HUES64 (cell line): Measurements from ENCODE around the gene PLCL1.

Experiments
- H3K27ac ChIP-seq: 2 replicates; pipeline ENCODE4 v1.7.0; 2013; ENCODE audit warnings: low read depth, low read length, inconsistent platforms
- H3K27me3 ChIP-seq: 2 replicates; pipeline ENCODE4 v1.6.1; 2013; ENCODE audit warnings: mild to moderate bottlenecking, low read length; ENCODE audit not compliant: insufficient read depth
- H3K36me3 ChIP-seq: 2 replicates; pipeline ENCODE4 v1.6.1; 2013; ENCODE audit warnings: mild to moderate bottlenecking, low read length; ENCODE audit not compliant: insufficient read depth
- H3K4me1 ChIP-seq: 2 replicates; pipeline ENCODE4 v1.6.1; 2013; ENCODE audit warnings: mild to moderate bottlenecking, low read length, moderate library complexity; ENCODE audit not compliant: insufficient read depth
- H3K4me3 ChIP-seq: 2 replicates; pipeline ENCODE4 v1.5.1; 2013; ENCODE audit warnings: mild to moderate bottlenecking, low read length, moderate library complexity
- H3K9ac ChIP-seq: 2 replicates; pipeline ENCODE4 v1.6.1; 2013; ENCODE audit warnings: mild to moderate bottlenecking, low read depth, low read length
- H3K9me3 ChIP-seq: 2 replicates; pipeline ENCODE4 v1.6.1; 2013; ENCODE audit warnings: low read depth, low read length; ENCODE audit not compliant: insufficient read depth
- WGBS: fragments of 150-250, 120-280 bp; methylation state at CpG from one replicate; pipeline ENCODE4 v1.1.7; 2013; ENCODE audit warnings: missing lambda C conversion rate; 5-methylcytosine and 5-hydroxymethylcytosine counted together

PLCL1 gene

DNA sequence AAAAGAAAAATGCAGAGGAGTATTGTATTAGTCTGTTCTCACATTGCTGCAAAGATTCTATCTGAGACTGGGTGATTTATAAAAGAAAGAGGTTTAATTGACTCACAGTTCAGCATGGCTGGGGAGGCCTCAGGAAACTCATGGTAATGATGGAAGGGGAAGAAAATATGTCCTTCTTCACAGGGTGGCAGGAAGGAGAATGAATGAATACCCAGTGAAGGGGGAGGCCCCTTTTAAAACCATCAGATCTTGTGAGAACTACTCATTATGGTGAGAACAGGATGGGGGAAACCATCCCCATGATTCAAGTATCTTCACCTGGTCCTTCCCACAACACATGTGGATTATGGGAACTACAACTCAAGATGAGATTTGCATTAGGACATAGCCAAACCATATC lies 9.1 kb upstream of the PLCL1 start:
- Histone ChIP-seq H3K9ac (no peak overlapping the region), H3K36me3 (no peaks in the 10 kb centered on the region), H3K27ac (no peak overlapping the region), H3K4me3 (no peak overlapping the region), H3K27me3 (peaks cover 4% of the 10 kb centered on the region; the same call in 1 of the 2 replicates), H3K4me1 (no peaks in the 10 kb centered on the region), H3K9me3 (no peaks in the 10 kb centered on the region)

DNA sequence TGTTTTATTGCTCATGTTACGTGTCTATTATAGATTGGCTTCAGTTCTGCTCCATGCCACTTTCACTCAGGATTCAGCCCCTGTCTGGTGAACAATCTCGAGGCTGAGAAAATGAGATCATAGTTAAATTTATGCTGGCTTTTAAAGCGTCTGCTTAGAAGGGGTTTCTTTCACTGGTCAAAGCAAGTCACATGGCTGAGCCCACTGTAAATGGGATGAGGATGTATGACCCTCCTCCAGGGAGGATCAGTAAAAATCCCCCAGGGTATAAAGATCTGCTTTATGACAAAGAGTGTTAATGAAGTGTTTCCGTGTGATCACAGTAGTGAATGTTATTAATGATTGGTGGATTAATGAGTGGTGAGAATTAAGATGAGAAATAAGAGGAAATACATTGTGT lies 6.2 kb upstream of the PLCL1 start:
- no peaks in the 10 kb centered on the region for H3K36me3 ChIP-seq
- H3K9ac ChIP-seq: no peak overlapping the region
- H3K4me1 ChIP-seq: no peaks in the 10 kb centered on the region
- peaks cover 10% of the 10 kb centered on the region; the same call in 1 of the 2 replicates for H3K27me3 ChIP-seq
- H3K4me3 ChIP-seq: no peak overlapping the region
- H3K9me3 ChIP-seq: no peaks in the 10 kb centered on the region
- no peak overlapping the region for H3K27ac ChIP-seq
- whole genome bisulfite sequencing: 79% methylated on average over 4 of the region's 4 CpGs

DNA sequence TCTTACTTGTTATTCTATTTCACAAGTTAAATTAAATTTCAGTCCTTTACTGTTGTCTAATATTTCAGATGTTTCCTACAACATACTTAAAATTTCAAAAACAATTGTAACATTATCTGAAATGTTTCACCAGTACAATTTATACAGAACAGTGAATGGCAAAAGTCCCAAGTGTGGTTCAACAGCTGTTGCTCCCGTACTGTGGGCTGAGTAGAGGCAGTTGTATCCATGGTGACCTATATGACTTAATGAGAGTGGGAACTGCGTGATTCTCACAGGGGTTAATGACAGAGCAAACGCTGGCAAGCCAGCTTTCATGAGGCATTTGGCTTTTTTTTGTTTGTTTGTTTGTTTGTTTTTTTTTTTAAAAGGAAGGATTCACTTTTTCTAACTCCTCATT lies 5.3 kb upstream of the PLCL1 start:
- Histone ChIP-seq H3K9me3 (no peaks in the 10 kb centered on the region), H3K36me3 (no peaks in the 10 kb centered on the region), H3K27ac (no peak overlapping the region), H3K4me1 (peaks cover 3% of the 10 kb centered on the region; the same call in 1 of the 2 replicates), H3K9ac (no peak overlapping the region), H3K27me3 (peaks cover 19% of the 10 kb centered on the region), H3K4me3 (no peak overlapping the region)
- 74% methylated on average over 3 of the region's 3 CpGs for WGBS

DNA sequence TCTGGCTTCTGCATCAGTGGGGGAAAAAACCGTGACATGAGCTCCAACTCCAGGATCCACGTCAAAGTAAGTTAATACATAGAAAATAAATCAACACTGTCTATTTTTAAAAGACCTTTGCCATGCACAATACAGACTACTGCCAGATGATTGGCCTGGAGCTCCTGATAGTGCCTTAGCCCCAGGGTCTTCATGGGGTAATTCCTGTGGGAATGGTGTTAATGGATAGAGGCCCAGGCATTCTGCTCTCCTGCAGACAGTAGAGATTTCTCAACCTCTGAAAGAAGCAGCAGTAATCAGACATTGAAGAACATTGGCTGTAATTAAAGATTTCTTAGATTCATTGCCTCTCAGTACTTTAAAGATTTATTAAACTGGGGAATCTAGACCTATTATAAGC lies 4.3 kb upstream of the PLCL1 start:
- Histone ChIP-seq H3K4me3 (no peak overlapping the region), H3K27me3 (peaks cover 26% of the 10 kb centered on the region), H3K36me3 (no peaks in the 10 kb centered on the region), H3K4me1 (peaks cover 4% of the 10 kb centered on the region; the same call in 1 of the 2 replicates), H3K27ac (no peak overlapping the region), H3K9me3 (no peaks in the 10 kb centered on the region), H3K9ac (no peak overlapping the region)
- 86% methylated on average over 2 of the region's 2 CpGs for WGBS

DNA sequence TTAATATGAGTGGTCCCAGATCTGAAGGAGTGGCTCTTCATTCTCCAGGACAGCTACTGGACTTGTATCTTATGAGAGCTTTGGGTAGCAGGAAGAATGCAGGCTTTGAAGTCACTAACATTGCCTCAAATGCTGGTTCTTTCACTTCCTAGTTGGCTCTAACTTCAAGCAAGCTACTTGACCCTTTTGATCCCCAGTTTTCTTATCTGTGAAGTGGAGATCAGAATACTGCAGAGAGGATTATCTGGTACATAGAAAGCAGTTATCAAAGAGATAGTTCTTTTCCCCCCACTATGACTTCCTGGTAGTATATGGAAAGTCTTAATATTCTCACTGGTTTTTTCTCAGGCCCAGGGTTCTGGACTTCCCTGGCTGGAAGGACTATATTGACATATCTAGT lies 3.4 kb upstream of the PLCL1 start:
- H3K27me3 ChIP-seq: peaks cover 36% of the 10 kb centered on the region
- H3K27ac ChIP-seq: no peak overlapping the region
- H3K9me3 ChIP-seq: no peaks in the 10 kb centered on the region
- no peaks in the 10 kb centered on the region for H3K36me3 ChIP-seq
- H3K4me1 ChIP-seq: peaks cover 4% of the 10 kb centered on the region; the same call in 1 of the 2 replicates
- H3K4me3 ChIP-seq: no peak overlapping the region
- H3K9ac ChIP-seq: no peak overlapping the region

DNA sequence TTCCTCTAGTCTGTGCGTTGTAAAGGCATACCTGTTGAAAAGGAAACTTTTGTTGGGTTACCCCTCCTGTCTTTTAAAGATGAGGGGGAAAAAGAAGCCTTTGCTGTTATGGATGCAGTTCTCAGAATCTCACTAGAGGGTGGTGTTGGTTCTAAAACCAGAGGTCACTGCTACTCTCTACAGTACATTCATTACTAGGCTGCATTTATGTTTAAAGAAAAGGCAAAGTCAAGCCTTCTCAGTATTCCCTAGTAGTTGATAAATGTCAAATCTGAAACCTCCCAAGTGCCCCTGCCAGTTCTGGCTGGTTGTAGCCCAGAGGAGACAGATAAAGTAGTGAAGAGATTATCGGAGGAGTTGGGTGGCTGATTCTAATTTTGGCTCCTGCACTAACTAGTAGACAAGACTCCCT lies 1.4 kb upstream of the PLCL1 start:
- Histone ChIP-seq H3K9ac (no peak overlapping the region), H3K27me3 (peaks cover 56% of the 10 kb centered on the region), H3K9me3 (no peaks in the 10 kb centered on the region), H3K4me1 (peaks cover 4% of the 10 kb centered on the region; the same call in 1 of the 2 replicates), H3K27ac (no peak overlapping the region), H3K36me3 (no peaks in the 10 kb centered on the region), H3K4me3 (no peak overlapping the region)
- WGBS: 43% methylated on average over 2 of the region's 2 CpGs

DNA sequence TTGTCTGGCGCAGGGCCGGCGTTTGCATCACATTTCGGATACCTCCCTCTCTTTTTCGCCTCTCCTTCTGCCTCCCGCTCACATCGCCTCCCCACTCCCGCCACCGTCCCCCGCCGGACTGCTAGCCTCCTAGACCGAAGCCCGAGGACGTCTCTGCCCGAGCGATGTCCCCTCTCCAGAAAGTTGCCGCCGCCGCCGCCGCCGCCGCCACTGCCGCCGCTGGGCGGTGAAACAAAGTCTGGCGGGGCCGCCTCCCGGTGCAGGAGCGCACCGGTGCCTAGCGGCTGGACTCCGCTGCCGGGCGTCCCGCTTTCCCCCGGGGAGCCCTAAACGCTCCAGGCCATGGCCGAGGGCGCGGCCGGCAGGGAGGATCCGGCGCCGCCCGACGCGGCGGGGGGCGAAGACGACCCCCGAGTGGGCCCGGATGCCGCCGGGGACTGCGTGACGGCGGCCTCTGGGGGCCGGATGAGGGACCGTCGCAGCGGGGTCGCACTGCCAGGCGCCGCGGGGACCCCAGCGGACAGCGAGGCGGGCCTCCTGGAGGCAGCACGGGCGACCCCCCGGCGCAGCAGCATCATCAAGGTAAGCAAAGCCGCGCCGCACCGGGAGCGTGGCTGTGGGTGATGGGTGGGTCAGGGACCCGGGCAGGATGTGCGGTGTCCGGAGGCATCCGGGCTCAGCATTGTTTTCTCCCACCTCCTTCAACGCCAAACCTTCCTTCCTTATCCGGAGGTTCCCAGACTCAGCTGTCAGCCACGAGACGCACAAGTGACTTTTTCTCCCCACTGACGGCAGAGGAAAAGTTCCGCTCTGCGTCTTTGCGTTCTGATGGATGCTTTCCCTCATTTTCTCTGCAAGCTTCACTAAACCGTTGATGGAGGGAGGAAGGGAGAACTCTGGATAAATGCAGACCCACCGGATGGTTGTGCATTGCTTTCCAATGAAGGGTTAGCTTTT lies 643 bp downstream of the PLCL1 start:
- 2% methylated on average over 91 of the region's 92 CpGs for WGBS
- Histone ChIP-seq H3K27ac (no peak overlapping the region), H3K27me3 (peaks cover 62% of the 10 kb centered on the region), H3K9ac (no peak overlapping the region), H3K4me1 (peaks cover 4% of the 10 kb centered on the region; the same call in 1 of the 2 replicates), H3K36me3 (no peaks in the 10 kb centered on the region), H3K9me3 (no peaks in the 10 kb centered on the region), H3K4me3 (peak overlapping the region; percentile 67)

DNA sequence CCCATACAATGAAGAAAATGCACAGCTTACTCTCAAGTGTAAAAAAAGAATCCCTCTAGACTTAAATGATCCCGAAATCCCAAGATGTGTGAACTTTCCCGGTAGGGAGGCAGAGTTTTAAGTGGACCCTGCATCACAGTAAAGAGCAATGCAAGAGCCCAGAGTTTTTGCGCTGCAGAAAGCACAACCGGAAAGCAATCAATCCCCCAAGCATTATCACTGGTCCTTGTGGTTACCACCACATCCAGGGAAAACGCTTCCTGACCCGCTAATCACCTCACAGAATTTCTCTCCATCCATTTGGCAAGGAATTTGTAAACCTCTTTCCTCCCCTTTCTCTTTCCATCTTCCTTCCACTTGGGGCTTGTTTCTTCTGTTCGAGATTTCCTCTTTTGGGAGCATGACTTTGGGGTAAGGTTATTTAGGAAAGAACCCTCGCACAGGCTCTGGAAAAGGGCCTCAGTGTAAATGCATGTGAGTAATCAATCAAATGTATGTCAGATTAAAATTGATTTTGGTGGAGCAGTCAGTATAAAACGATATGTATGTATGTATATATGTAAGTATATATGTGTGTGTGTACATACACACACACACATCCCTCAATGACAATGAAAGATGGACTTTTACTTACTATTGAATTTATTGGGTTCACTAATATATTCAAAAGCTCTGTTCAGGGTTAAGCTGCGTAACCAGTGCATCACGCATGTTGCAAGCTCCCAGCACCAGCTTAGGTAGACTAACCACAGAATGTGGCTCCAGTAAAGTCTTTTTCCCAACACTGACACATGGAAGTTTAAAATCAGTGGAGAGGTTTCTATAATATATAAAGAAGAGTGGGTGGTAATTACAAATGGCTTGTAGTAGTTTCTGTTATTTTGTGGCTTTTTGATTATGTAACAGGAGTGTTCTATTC lies 1.6 kb downstream of the PLCL1 start:
- Histone ChIP-seq H3K4me3 (peak overlapping the region; percentile 67; the same call in 1 of the 2 replicates), H3K27ac (no peak overlapping the region), H3K9me3 (no peaks in the 10 kb centered on the region), H3K9ac (no peak overlapping the region), H3K36me3 (no peaks in the 10 kb centered on the region), H3K4me1 (peaks cover 4% of the 10 kb centered on the region; the same call in 1 of the 2 replicates), H3K27me3 (peaks cover 62% of the 10 kb centered on the region)
- WGBS: 46% methylated on average over 11 of the region's 11 CpGs

DNA sequence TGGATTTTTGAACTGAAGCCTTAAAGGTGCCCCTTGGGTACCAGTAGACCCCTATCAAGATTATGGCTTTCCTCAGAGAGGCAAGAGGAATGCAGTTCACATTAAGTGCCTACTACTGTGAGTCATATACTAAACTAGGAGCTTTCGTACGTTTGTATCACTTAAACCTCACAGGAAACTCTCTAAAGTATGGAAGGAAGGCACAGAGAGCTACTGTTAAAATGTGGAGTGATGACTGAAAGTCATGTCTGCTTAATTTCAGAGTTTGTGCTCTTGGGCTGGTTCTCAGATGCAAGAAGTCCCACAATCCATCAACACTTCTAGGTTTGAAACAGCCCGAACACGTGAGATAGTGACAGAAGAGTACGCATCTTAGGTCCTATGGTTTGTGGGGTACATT lies 4.7 kb downstream of the PLCL1 start:
- H3K27ac ChIP-seq: no peak overlapping the region
- H3K27me3 ChIP-seq: peaks cover 43% of the 10 kb centered on the region
- no peak overlapping the region for H3K9ac ChIP-seq
- H3K9me3 ChIP-seq: no peaks in the 10 kb centered on the region
- H3K4me3 ChIP-seq: no peak overlapping the region
- H3K36me3 ChIP-seq: no peaks in the 10 kb centered on the region
- WGBS: 89% methylated on average over 5 of the region's 5 CpGs
- 0 out of 2 replicates have a peak, but pooled peaks cover 2% of the 10 kb centered on the region for H3K4me1 ChIP-seq

DNA sequence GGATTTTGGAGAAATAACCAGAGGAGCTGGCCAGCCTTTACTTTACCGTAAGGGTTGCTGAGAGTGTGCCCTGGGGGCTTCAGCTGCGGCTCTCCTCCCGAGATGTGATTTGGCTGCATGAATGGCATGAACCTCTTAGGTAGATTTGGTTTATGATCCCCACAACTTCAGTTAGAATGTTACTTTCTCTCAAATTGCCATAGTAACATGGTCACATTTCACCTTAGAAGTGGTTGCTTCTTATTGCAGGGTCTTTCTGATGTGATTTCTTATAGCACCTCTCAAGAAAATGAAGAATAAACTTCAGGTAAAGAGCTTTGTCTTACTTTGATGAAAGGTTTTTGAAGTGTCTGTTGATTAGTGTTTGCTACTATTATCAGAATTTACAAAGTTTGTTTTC lies 5.6 kb downstream of the PLCL1 start:
- no peak overlapping the region for H3K9ac ChIP-seq
- H3K9me3 ChIP-seq: no peaks in the 10 kb centered on the region
- H3K4me3 ChIP-seq: no peak overlapping the region
- no peaks in the 10 kb centered on the region for H3K36me3 ChIP-seq
- no peak overlapping the region for H3K27ac ChIP-seq
- no peaks in the 10 kb centered on the region for H3K4me1 ChIP-seq
- H3K27me3 ChIP-seq: peaks cover 37% of the 10 kb centered on the region
- 91% methylated on average over 3 of the region's 3 CpGs for WGBS

DNA sequence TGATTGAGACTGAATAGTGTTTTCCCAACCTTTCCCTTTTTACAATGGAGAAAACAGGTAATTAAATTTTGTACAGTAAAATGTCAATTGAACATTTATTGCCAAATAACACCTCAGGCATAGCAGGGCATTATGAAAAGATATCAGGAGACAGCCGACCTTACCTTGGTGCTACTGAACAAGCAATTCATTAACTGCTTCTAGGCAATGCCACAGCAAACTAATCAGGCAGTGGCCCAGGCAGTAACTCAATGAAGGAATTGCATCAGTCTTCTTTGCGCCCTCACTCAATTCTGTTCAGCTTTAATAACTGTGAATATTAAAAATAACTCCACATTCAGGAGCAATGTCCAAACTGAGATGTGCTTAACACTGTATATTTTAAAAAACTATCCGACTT lies 6.1 kb downstream of the PLCL1 start:
- 92% methylated on average over 3 of the region's 3 CpGs for WGBS
- Histone ChIP-seq H3K4me1 (no peaks in the 10 kb centered on the region), H3K27me3 (peaks cover 32% of the 10 kb centered on the region)

More for the DNA sequence above, 6.1 kb downstream of the PLCL1 start:
- H3K4me3 ChIP-seq: no peak overlapping the region
- H3K36me3 ChIP-seq: no peaks in the 10 kb centered on the region
- no peak overlapping the region for H3K9ac ChIP-seq
- H3K27ac ChIP-seq: no peak overlapping the region
- no peaks in the 10 kb centered on the region for H3K9me3 ChIP-seq
